ENCODE measurements around the gene ITGAD.
"Not testable (repeated sequence)": the region's sequence is repeated elsewhere in the genome, so short reads cannot be mapped to it uniquely, and the experiment has no call there.

ITGAD gene

DNA sequence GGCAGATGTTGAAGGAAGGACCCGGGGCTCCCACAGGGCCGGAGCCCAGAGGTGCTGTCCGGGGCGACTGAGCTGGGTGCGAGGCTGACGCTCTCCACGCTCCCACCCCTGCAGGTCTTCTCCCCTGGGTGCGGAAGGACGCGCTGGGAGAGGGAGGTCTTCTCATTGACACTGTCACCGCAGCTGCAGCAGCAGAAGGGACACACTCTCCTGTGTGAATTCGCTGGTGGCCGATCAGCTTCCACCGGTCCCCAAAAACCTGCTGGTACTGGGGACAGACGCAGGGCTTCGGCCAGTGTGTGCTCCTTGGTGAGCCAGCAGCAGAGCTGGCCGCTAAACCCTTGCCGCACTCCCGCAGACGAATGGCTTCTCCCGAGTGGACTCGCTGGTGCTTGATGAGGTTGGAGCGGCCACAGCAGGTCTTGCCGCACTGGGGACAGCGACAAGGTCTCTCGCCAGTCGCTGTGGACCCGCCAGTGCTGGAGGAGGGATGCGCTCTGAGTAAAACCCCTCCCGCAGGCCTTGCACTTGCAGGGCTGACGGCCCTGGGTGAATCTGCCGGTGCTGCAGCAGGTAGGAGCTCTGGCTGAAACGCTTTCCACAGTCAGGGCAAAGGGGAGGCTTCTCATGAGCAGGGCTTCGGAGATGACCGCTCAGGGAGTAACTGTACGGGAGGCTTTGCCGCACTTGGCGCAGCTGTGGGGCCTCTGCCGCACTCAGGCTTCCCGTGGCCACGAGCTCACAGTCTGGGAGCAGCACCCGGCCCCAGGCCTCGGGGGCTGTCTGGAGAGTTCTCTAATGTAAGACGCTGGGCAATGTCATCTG lies 43.3 kb downstream of the ITGAD start:
- no peak for DNase-seq

DNA sequence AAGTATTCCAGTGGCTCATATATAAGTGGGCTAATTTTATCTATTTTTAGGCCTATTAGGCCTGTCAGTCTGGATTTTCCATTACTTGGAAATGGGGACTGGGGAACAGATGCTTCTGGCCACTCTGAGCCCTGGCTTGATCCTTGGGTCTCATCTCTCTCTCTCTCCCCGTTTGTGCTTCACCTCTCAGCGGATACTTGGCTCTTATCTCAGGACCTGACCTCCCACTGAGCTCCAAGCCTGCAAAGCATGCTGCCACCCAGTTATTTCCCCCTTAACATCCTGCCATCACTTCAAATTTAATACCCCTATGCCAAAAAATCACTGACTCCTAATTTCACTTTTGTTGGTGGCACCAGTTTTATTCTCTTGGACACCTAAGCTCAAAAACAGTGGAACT lies 45.3 kb downstream of the ITGAD start:
- DNase-seq, result no peak

DNA sequence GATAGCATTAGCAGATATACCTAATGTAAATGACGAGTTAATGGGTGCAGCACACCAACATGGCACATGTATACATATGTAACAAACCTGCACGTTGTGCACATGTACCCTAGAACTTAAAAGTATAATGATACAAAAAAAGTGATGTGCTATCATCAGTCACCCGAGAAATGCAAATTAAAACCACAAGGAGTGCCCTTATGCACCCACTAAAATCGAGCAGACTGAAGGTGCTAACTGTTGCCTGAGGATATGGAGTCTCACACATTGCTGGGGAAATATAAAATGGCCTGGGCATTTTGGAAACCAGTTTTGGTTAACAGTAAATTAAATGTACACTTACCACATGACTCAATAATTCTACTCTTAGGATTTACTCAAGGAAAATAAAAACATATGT lies 45.9 kb downstream of the ITGAD start:
- not testable (repeated sequence) for DNase-seq

DNA sequence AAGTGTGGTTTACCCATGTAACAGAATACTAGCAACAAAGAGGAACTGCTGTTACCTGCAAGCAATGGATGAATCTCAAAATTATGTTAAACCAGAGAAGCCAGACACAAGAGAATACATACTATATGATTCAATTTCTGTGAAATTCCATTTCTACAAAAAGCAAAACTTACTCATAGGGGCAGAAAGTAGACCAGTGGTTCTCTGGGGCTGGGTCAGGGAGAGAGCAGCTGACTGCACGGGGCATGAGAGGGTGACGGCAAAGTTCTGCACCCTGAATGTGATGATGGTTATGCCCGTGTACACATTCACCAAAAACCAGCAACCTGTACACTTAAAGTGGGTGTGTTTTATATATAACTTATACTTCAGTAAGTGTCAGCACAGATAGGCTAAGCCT lies 46.4 kb downstream of the ITGAD start:
- DNase-seq, result no peak

DNA sequence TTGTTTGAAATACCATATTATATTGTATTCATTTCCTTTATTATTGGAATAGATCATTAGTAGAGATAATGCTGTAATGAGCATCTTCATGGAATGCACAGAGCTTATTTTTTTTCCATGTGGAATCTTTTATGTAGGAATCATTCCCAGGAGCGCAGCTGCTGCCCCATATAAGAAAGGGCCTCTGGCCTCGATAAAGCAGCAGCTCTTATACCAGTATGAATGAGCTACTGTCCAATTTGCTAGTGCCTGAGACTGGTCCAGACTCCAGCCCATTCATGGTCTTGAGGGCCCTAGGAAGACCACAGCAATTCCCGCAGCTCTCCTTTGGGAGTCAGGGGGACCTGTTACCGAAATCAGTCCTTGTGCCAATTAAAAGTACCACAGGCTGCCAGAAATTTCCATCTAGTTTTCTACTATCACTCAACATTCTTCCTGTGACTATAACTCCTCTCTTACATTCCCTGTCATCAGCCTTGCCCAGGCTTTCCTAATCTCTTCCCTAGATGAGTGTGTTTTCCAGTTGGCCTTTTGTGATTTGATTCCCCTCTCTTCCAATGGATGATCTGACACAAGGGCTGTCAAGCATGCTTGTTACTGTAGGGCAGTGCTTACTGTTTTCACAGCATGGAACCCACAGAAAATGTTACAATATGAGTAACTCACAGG lies 47.5 kb downstream of the ITGAD start:
- DNase-seq, result no peak

DNA sequence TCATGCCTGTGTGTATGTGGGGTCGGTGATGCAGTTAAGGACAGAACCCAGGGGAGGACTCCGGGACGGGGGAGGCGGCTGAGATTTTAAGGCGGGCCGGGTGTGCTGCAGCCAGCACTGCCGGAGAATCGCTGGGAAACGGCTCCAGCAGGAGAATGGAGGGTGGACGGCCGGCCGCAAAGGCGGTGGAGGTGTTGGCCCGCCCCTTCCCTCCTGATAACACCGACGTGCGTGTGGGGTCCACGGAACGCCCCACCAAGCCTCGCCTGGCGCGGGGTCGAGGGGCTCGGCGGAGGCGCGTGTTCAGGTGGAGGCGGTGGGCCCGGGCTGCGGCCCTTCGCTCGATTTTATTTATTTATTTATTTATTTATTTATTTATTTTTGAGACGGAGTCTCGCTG lies 48.8 kb downstream of the ITGAD start:
- no peak for DNase-seq

DNA sequence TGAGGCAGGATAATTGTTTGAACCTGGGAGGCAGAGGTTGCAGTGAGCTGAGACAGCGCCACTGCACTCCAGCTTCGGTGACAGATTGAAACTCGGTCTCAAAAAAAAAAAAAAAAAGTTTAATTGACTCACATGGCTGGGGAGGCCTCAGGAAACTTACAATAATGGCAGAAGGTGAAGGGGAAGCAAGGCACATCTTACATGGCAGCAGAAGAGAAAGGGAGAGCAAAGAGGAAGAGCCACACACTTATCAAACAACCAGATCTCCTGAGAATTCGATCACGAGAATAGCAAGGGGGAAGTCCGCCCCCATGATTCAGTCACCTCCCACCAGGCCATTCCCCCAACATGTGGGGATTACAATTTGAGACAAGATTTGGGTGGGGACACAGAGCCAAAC lies 52.8 kb downstream of the ITGAD start:
- DNase-seq, result not testable (repeated sequence)

DNA sequence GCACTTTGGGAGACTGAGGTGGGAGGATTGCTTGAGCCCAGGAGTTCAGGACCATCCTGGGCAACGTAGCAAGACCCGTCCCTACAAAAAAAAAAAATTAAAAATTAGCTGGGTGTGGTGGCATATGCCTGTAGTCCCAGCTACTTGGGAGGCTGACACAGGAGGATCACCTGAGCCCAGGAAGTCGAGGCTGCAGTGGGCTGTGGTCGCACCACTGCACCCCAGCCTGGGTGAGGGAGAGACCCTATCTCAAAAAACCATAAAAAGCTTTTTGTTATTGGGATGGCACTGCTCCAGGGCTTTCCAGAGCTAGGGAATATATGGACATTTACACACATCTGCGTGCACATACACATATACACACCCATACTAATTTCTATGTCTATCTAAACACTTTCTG lies 58.1 kb downstream of the ITGAD start:
- DNase-seq, result no peak

DNA sequence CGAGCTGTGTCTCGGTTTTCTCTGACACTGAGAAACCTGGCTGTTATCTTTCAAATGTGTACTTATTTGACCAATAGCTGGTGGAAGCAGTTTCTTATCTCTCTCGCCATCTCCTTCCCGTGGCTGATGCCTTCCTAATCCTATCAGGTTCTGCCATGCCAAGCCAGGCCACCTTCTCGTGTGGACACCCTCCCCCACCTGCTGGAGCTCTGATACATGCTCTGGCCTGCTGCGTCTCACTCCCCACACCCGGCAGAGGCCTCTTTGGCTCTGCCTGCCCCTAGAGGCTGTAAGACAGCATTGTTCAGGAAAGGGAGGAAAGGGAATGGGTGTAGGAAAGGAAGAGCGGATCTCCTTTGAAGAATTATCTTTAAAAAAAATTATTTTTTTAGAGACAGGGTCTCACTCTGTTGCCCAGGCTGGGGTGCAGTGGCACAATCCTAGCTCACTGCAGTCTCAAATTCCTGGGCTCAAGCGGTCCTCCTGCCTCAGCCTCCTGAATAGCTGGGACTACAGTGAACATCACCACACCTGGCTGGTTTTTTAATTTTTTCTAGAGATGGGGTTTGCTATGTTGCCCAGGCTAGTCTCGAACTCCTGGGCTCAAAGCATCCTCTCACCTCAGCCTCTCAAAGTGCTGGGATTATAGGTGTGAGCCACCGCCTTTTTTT lies 58.7 kb downstream of the ITGAD start:
- peak; percentile 56 for DNase-seq

DNA sequence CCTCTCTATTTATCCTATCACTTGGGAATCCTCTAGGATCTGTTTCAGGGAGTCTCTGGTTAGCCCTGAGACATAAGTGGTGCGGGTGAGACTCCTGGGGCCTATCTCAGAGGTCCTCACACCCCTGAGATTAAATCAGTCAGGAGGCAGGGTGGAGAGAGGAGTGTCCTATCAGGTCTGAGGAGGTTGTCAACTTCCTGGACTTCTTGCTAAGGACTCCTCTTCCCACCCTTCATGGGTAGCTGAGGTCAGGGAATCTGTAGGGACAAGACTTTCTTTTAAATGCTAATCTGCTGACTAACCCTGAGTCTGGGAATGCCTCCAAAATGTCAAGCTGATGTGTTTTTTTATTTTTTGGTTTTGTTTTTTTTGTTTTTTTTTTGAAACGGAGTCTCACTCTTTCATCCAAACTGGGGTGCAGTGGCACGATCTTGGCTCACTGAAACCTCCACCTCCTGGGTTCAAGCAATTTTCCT lies 59.5 kb downstream of the ITGAD start:
- DNase-seq, result no peak

DNA sequence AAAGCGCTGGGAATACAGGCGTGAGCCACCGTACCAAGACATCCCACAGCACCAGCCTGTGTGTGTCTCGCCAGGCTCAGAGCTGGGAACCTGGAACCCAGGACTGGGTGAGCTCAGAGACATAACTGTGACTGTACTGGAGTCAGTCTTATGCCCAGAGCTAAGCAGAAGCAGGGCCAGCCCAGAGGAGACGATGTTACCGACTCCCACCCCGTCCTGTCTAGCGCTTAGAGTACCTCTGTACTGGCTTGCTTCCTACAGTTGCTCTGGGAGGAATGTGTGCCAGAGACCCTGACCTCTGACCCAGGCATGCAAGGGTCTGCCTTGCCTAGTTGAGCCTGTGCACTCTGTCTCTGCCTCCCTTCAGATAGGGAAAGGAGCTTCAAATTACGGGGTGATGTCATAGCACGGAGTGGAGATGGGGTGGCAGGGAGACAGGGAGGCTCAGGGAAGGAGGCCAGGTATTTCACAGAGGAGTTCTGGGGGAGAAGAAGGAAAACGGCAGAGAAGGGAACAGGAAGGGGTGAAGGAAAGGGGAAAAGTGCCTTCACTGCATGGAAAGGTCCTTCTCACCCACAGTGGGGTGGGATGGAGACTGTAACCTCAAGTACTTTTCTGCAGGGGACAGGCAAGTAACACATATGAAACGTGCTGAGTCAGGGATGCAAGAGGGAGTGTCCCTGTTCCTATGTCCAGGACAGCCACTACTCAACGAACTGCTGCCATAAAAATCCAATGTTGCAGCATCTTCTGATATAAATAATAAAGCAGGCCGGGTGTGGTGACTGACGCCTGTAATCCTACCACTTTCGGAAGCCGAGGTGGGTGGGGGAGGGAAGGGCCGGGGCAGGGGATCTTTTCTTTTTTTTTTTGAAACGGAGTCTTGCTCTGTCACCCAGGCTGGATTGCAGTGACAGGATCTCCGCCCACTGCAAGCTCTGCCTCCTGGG lies 60.4 kb downstream of the ITGAD start:
- no peak for DNase-seq

DNA sequence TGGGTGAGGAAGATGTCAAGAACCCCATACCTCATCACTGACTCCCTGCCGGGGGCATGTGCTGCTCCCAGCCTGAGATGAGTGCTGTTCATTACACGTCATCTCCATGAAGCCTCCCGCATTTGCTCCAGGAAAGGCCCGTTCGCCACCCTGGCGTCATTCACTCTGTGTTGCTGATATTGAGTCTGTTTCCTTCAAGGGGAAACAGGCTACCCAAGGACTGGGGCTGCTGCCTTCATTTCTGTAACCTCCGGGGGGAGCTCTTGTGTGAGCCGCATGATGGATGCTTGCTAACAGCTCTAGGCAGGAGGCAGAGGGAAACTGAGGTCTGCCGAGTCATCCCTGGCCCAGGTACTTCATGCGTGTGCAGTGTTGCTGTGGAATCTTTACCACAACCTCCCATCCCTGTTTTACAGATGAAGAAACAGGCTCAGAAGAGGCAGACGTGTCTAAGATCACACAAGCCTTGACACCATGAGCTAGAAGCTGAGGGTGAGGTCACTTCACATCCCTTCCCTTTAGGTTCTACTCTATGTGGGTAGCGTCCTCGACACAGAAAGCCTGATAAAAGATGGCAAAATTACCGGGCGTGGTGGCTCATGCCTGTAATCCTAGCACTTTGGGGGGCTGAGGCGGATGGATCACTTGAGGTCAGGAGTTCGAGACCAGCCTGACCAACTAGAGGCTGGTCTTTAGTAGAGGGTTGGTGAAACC lies 62.6 kb downstream of the ITGAD start:
- DNase-seq, result no peak

DNA sequence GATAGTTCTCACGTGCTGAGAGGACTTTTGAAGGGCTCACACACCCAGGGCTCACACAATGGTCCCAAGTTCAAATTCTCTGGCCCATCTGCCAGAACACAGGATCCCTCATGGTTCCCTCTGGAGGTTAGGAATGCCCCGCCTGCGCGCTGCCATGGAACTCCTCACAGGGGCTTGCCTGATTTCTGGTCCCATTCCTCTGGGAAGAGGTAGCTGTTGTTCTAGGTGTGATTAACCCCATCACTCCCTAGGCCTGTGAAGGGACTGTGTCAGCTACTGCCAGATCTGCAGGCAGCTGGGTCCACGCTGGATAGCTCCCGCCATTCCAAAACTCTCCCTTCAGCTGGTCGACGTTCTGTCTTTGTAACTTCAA lies 63.8 kb downstream of the ITGAD start:
- no peak for DNase-seq

DNA sequence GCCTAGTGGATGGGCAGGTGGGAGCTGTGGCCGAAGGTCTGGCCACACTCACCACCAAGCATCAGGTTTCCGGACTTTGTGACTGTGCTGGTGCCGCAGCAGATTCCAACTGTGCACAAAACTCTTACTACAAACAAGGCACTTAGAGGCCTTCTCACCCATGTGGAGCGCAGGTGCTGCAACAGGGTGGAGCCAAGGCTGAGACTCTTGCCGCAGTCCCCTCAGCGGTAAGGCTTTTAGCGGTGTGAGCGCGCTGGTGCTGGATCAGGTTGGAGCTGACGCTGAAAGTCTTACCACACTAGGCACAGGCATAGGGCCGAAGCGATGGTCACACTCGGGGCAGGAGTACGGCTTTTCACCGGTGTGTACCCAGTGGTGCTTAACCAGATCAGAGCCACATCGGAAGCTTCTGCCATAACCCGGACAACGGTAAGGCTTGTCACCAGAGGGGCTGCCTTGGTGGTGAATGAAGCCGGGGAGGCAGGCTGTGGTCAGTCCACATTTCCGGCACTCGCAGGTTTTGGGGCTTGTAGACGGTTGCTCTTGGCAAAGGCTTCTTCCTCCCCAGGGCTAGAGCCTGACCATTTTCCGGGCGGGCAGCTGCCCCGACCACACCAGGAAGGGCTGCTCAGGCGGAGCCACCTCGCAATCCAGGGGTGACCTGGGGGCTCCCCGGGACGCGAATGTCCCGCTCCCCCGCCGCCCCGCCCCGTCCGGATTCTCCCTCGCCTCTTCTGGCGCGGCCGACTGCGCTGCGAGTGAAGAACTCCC lies 65.1 kb downstream of the ITGAD start:
- peak; percentile 28 for DNase-seq

DNA sequence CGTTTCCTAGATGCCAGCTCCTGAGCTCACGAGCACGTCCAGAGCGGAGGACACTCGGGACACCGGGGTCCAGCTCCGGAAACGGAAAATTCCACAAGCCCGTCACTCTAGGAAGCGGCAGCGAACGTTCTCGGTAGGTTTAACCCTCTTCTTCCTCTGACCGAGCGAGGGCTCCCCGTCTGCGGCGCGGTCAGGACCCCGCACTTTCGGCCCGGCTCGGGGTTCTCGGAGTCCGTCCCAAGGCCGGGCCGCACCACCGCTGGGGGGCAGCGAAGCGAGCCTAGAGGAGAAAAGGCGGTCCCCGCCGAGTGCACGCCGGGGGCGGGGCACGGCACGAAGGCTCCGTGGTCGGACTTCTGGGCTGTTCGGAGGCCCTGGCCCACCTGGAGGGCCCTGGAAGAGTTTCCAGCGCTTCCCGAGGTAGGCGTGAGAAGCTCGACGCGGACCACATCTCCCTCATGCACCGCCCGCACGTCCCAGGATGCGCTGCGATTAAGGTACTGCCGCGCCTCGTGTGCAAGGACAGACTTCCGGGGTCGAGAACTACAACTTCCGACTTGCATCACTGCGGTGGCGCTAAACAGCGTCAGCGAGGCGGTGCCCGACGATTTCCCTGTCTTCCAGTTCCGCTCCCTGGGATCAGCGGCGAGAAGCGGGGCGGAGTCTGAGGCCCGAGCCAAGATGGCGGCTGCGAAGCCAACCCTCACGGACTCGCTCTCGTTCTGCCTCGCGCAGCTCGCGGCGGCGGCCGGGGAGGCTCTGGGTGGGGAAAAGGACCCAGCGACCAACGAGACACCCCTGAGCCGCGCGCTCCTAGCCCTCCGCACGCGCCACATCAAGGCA lies 65.9 kb downstream of the ITGAD start, which contains the start of gene ARMC5:
Gene ARMC5 (plus strand): TSS at position 658 of the 843 bp plus-strand sequence. CDS start 24 bp downstream, at position 682.
- peak; percentile 100 for DNase-seq

DNA sequence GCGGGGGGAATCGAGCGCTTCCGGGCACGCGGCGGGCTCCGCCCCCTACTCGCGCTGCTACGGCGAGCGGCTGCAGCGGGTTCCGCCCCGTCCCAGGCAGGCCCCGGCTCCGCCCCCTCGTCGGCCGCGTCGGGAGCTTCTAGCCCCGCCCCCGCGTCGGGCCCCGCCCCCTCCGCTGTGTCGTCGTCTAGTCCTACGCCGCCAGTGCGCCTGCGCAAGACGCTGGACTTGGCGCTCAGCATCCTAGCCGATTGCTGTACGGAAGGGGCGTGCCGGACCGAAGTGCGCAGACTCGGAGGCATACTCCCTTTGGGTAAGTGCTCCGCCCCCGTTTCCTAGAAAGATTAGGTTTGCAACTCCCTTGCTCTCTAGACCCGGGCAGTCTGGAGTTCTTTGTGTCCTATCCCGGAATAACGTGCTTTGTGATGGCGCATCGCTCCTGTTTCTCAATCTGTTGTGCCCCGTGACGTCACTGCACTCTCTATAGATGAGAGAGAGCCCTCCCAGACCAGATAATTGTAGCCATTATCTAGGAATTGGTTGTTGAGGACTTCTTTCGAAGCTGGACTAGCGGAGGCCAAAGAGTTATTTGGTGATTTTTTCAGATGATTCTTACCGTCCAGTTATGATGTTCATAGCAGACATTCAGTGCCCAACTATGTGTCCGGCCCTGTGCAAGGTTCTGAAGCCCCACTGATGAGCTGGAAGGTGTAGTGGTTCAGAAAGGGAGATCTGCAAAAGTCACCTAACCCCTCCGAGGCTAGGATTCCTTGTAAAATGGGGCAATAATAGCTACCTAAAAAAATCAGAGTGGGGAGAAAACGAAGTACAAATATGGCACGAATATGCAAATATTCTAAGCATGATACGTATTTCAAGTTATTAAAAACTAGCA lies 66.8 kb downstream of the ITGAD start:
- peak; percentile 100 for DNase-seq

DNA sequence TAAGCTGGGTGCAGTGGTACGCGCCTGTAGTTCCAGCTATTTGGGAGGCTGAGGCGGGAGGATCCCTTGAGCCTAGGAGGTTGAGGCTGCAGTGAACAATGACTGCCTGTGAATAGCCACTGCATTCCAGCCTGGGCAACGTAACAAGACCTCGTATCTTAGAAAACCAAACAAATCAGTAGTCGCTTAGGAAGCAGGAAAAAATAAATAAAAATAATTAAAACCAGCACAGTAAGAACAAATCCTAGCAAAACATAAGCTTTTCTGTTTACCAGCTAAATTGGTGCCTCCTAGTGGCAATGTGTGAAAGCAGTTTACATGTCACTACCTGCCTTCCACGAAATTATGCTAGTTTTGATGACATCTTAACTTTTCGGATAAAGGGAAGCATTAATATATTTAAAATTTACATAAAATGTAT lies 67.5 kb downstream of the ITGAD start:
- peak; percentile 36 for DNase-seq

DNA sequence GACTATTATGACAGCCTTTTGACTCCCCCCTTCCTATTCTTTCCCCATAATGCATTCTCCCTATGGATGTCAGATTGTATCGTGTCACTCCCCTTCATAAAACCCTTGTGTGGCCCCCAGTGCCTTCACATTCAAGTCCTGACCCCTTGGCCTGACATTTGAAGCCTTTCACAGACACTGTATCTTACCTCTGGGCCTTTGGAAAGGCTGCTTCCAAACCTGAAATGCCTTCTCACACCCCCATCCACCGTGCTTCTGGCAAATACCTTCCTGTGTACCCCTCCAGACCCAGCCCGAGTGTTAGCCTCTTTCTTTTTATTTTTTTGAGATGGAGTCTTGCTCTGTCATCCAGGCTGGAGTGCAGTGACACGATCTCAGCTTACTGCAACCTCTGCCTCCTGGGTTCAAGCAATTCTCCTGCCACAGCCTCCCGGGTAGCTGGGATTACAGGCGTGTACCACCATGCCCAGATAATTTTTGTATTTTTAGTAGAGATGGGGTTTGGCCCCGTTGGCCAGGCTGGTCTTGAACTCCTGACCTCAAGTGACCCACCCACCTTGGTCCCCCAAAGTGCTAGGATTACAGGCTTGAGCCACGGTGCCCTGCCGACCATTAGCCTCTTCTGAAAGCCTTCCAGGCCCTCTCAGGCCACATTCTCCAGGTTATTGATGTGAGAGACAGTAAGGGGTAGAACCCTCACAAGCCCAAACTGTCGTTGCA lies 68.2 kb downstream of the ITGAD start:
- no peak for DNase-seq

Data from NCI-H345 (cell line).